ENCODE measurements around the gene DERA. TPM values are rescaled to one million over a fixed set of nuclear protein-coding genes. Genes with fewer than 3 reads are reported as not detected.
"Not testable (repeated sequence)": the region's sequence is repeated elsewhere in the genome, so short reads cannot be mapped to it uniquely, and the experiment has no call there.

The DERA gene
- total RNA-seq: 43.9 TPM

- peak; percentile 89 for DNase-seq
Observed at GRCh38 chr12:15910864-15911721, at the start of gene DERA. Gene DERA, plus strand, starts transcription at chr12:15911332. Its CDS starts 52 bp downstream, at chr12:15911384.

DNA sequence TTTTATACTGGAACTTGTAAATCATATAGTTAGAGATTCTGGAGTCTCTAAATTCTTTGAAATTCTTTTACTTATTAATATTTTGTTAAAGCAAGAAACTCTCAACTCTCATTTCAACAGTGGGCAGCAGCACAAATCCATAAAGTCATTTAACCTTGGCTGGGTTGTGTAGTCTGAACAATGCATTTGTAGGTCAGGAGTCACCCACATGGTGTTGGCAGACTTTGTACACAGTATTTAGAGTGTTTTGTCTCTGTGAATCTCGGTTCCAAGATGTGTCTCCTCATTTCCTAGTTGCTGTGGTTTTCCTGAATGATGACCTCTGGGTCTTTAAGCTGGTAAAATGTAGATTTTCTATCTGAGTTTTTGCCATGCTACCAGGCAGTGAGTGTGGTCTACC is 49.7 kb upstream of the DERA start:
- no peak for DNase-seq

- no peak for DNase-seq
Observed at GRCh38 chr12:15862840-15863239, 48.3 kb upstream of the DERA start.

DNA sequence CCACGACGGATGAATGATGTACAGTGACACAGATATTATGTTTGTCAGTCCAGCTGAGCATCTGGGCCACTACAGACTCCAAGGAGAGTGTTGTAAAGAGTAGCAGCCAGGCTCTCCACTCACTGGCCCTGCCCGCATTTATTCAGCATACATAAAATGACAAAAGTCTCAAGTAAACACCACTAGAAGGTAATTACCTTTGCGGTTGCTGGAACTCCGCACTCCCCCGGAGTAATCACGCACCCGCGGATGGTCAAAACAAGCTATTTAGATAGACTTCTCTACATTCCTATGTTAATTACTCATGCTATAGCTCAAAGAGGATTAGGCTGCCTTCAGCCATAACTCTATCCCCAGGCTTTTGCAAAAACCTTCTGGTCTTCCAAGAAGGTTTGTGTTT is 47.8 kb upstream of the DERA start:
- no peak for DNase-seq

GRCh38 chr12:15863984-15864383 is 47.1 kb upstream of the DERA start:
- no peak for DNase-seq

- no peak for DNase-seq
Observed at GRCh38 chr12:15868186-15868585, 42.9 kb upstream of the DERA start.

DNA sequence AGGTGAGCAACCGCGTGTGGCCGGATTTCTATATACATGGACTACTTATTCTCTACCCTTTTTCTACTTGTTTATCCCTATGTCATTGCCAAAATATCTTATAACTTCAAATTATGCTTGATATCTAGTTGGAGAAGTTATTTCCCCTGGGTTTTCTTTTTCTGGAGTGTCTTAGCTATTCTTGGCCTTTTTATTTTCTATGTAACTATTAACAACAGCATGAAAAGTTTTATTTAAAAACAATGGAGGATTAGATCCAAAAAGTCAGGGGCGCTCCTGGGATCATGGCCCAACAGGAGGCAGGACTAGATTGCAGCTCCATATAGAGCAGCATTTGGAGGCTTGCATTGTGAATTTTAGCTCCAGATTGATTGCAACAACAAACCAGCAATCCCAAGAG is 37.6 kb upstream of the DERA start:
- DNase-seq: no peak

- DNase-seq: not testable (repeated sequence)
Observed at GRCh38 chr12:15874556-15875145, 36.5 kb upstream of the DERA start.

- DNase-seq: no peak
Observed at GRCh38 chr12:15875863-15876262, 35.3 kb upstream of the DERA start.

- no peak for DNase-seq
Observed at GRCh38 chr12:15879413-15879812, 31.7 kb upstream of the DERA start.

DNA sequence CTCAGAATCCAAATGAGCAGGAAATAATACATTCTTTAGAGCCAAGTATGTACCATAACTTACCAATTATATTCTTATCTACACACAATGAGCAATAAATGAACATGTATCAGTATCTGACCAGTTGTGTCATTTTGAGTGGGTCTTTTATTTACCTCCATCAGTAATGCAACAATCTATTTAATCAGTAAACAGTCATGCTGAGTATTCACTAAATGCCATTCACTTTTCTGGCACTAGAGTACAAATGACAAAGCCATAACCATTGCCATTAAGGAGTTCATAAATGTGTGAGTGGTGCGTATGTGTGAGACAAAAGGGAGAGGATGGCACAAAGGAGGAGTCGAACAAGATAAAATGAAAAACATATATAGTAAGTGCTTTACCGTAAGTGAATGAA is 30.4 kb upstream of the DERA start:
- DNase-seq: no peak

DNA sequence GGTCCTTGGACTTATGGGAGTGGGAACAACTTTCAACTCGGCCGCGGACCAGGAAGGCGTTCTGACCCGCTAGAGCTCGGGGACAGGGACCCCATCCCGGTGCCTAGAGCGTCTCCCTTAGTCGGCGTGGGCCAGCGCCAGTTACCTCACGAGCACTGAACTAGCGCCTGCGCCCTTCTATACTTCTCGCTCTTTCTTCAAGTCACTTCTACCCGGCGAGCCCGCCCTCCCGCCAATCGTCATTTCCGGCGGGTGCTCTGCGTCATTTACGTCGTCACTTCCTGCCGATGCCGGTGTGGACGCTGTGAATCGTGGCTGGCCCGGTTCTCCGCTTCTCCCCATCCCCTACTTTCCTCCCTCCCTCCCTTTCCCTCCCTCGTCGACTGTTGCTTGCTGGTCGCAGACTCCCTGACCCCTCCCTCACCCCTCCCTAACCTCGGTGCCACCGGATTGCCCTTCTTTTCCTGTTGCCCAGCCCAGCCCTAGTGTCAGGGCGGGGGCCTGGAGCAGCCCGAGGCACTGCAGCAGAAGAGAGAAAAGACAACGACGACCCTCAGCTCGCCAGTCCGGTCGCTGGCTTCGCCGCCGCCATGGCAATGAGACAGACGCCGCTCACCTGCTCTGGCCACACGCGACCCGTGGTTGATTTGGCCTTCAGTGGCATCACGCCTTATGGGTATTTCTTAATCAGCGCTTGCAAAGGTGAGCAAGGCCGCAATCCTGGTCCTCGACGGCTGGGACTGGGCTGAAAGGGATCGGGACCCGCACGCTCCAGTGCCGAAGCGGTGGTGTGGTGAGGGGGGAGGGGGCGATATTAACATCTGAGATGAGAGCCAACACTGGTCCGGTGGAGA is 28.8 kb upstream of the DERA start, which contains the start of gene STRAP:
Gene STRAP (plus strand): TSS at position 270 of the 854 bp plus-strand sequence. CDS start 321 bp downstream, at position 591.
- DNase-seq: peak; percentile 99

GRCh38 chr12:15883536-15883935 is 27.6 kb upstream of the DERA start:
- peak; percentile 10 for DNase-seq

DNA sequence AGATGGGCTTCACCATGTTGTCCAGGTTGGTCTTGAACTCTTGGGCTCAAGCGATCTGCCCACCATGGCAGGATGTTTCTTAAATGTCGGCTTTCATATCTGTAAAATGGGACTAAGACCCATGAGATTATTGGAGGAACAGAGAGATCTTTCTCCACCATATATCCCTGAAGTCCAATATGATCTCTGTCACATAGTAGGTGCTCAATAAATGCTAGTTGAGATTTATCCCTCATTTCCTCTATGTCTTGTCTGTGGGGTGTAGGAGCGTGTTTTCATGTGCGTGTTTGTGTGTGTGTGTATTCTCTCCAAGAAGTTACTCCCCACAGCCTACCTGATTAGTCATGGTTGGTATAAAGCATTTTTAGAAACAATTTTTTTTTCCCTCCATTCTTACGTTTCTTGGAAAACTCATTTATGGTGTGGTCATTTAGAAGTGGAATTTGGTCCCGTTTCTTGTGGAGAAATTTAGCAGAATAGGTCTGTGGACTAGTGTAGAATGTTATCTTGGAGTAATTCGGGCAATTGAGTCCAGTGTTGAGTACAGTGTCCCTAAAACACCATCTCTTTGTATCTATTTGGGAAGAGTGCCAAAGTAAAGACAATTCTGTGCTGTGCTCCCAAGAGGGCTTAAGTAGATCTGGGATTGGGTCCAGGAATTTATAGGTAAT is 24.6 kb upstream of the DERA start:
- no peak for DNase-seq

DNA sequence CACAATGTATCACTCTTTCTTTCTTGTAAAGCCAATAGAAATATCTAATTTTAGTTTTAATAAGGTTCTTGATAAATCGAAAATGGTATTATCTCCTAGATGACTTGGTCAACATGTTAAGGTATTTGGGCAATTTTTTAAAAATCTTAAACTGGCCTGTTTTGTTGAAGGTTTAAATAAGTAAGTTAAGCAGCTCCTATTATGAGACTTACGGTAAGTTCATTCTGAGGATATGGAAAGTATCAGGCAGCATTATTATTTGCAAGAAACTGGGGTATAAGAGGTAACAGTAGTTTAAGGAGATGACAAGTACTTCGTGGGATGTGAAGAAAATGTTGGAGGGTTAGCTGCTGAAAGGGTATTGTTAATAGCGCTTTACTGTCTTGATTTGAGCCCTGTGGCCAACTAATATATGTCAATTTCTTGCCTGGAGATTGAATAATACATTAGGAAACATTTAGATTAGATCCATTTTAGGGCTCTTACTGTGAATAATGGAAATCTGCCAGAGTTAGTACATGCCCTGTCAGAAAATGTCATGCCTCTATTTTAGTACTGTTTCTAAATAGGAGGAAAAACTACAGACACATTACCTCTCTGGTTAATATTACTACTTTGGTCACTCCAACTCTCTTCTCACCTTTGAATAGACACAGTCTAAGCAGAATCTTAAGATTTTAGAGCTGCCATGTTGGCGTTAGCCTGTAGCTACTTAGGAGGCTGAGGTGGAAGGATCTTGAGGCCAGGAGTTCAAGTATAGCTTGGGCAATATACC is 23.9 kb upstream of the DERA start:
- no peak for DNase-seq

DNA sequence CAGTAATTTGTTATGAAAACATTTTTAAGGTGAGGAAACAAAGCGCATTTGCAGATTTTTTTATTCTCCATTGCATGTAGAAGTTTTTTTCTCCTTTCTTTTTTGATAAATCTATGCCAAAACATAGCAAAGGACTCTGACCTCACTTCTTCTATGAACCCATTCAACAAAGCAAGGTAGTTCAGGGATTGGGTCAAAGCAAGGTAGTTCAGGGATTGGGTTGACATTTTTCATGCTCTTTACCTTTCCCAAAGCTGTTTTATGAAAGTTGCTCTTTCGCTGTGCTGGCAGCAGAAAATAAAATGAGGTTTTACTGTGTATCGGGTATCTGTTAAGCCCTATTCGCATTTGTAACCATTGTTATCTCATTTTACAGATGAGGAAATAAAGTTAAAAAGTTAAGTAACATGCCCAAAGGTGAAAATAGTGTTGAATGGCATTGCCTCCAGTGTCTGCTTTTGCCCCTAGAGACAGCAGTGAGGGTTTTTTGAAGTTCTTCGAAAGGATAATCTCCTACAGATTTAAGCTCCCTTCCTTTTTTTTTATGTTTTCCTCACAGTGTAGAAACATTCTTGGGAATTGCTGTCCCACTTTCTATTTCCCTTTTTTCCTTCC is 18.4 kb upstream of the DERA start:
- DNase-seq: no peak

DNA sequence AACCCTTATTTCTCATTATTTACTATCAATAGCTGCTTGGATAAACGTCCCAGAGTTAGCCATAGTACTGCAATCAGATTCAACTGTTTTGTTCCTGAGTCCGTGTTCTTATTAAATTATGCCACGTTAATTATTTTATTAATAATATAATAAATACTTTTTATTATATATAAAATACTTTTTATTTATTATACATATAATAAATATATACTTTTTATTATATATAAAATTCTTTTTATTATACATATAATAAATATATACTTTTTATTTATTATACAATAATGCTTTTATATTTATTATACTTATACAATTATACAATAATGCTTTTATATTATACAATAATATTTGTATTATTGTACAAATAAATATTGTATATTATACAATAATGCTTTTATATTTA is 17.9 kb upstream of the DERA start:
- no peak for DNase-seq

GRCh38 chr12:15896867-15897266 is 14.3 kb upstream of the DERA start:
- no peak for DNase-seq

DNA sequence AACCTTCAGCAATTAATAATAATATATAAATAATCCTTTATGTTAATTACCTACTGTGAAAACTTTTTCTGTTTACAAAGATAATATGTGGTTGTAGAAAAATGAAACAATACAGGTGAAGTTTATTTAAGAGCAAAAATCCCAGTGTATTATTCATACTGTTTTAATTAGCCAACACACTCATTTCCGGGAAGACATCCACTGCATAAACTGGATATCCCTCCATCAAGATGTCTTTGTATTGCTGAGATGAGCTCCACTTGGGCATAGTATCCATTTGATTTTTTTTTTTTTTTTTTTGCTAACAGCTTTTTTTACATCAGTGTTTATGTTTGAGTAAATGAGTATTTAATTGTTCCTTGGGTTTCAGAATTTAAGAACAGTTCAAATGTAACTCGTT is 13.7 kb upstream of the DERA start:
- DNase-seq: no peak

GRCh38 chr12:15899282-15899870 is 11.8 kb upstream of the DERA start:
- DNase-seq: peak; percentile 43

Measured in tongue (tissue), 2 donors.